ENCODE measurements around the gene IL17RA. TPM values are rescaled to one million over a fixed set of nuclear protein-coding genes. Genes with fewer than 3 reads are reported as not detected.
A peak's percentile ranks its signal among the peaks of the same experiment; 100 is the strongest.

The IL17RA gene
- total RNA-seq, 4 donors from 2014 or later, result 23.7 to 48.4 (median 31.0) TPM

DNA sequence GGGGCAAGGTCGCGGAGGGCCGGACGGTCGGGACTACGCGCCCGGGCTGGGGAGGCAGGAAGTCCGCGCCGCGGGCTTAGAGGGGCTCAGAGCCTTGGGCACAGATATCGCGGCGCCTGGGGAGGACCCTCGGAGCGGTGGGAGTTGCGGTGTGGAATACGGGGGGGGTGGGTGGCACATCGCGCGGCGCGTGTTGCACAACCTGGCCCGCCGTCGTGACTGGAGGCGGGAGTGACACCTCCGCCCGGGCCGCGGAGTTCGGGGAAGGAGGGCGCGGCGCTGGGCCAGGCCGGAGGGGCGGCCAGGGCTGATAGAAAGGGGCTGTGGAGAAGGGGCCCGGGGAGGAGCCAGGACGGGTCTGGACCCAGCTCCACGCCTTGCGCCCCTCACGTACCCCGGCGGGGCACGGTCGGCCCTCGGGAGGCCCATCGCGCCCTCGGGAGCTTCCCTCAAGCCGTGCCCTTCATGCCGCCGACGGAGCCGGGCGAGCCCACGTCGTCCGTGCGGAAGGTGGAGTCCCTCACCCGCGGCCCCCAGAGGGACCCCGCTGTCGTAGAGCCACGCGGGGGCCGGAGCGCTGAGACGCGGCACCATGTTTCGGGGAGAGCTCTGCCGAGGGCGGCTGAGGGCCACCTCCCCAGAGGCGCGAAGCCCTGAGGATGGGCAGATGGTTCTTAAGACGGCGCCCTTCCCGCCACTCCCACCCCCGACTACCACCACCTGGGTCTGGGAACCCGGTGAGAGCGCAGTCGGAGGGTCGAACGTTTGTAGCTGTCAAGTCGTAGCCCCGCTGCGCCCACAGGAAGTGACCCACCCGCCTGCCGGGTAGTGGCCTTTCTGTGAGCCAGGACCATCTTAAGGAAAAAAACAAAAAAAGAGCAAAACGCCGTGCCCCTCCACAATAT lies 729 bp downstream of the IL17RA start:
- DNase-seq (ENCODE audit: low spot score), result no peak
- peak; percentile 52 for ATAC-seq (ENCODE audit: low FRiP score)
- TF ChIP-seq CTCF (IDR thresholded peaks at IDR 0.05), result no peak

DNA sequence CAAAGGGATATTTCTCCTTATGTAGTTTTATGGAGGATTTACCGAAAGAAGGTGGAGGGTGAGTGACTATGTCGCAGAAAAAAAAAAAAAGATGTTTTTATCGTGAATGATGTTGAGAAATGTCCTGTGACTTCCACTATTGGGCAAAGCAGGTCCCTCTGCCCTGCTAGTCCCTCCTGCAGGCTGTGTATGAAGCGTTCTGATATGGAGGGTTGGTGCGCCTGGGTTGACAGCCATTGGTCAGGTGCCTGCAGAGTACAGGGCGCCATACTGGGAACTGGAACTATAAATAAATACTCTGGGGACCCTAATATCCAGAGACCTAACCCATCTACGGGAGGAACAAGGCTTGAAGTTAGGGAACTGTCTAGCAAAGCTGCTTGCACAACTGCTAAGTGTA lies 1.5 kb downstream of the IL17RA start:
- no peak for DNase-seq (ENCODE audit: low spot score)
- ATAC-seq (ENCODE audit: low FRiP score), result peak; percentile 25
- TF ChIP-seq CTCF (IDR thresholded peaks at IDR 0.05), result no peak

- no peak for TF ChIP-seq CTCF (IDR thresholded peaks at IDR 0.05)
- ATAC-seq (ENCODE audit: low FRiP score) (no peak), DNase-seq (ENCODE audit: low spot score) (no peak)
Observed at GRCh38 chr22:17086788-17087497, 2.1 kb downstream of the IL17RA start.

DNA sequence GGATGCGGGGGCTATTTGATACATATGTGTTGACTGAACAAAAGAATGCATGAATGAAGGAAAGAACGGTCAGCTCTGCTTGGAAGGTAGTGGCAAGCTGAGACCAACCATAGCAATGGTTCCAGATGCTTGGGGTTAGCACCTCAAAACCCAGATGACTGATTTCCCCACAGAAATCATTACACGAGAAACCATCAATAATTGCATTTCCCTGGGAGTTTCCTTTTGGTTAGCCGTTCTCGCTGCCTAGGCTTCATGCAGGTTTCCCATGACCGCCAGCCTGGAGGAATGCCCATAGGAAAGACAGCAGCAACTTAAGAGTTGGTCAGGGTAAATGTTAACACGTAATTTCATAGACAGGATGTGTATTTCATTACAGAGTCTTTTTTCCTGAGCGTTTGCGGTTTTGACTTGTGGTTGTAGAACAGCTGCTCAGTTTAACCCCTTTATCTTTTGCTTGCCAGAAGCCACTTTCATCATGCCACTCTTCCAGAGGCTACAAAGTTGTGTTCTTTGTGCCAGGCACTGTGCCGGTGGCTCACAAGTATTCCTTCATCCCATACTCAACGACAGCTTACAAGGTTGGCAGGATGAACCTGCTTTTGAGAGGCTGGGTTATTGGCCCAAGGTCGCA lies 2.8 kb downstream of the IL17RA start:
- no peak for ATAC-seq (ENCODE audit: low FRiP score)
- no peak for TF ChIP-seq CTCF (IDR thresholded peaks at IDR 0.05)
- no peak for DNase-seq (ENCODE audit: low spot score)

DNA sequence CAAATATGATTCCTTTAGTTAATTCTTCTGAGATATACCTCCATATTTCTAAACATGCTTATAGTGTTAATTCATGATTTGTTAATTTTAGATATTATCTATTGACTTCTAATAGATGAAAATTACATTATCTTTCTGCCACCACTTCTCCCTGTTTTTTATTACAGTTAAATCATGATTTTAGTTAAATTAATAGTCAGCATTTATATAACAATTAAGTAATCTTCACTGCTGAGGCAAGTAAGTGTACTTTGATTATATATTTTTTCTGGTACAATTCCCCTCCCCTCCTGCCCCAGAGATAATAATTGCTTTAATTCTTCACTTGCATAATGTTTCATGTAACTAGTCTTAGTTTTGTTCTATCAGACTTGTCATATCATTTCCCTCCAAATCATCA lies 5.8 kb downstream of the IL17RA start:
- TF ChIP-seq CTCF (IDR thresholded peaks at IDR 0.05), result no peak
- DNase-seq (ENCODE audit: low spot score) (no peak), ATAC-seq (ENCODE audit: low FRiP score) (no peak)

- DNase-seq (ENCODE audit: low spot score) (no peak), ATAC-seq (ENCODE audit: low FRiP score) (no peak)
- TF ChIP-seq CTCF (IDR thresholded peaks at IDR 0.05), result no peak
Observed at GRCh38 chr22:17091851-17092250, 7.1 kb downstream of the IL17RA start.
